Neural cell (in vitro differentiated cells): Measurements from ENCODE around the gene CD80. TPM values are rescaled to one million over a fixed set of nuclear protein-coding genes. Genes with fewer than 3 reads are reported as not detected.

Experiments used
- H2AFZ ChIP-seq: fragments of 200-600, 300-800 bp; sonication (generic), shearing (Covaris generic); 2 replicates; pipeline ENCODE4 v1.6.0; 2014; ENCODE audit warnings: low read depth, mild to moderate bottlenecking, antibody characterized with exemption, low read length, moderate library complexity
- H3F3A ChIP-seq: fragments of 200-600 bp; shearing (Covaris generic); 2 replicates; pipeline ENCODE4 v1.6.1; 2016; ENCODE audit warnings: mild to moderate bottlenecking, moderate library complexity, mixed read lengths, antibody characterized with exemption, low read length; ENCODE audit not compliant: insufficient read depth, poor library complexity, severe bottlenecking
- H3K27ac ChIP-seq: fragments of 200-600, 300-800 bp; sonication (generic), shearing (Covaris generic); 2 replicates; pipeline ENCODE4 v1.5.1; 2014; ENCODE audit warnings: mild to moderate bottlenecking, low read length, moderate library complexity
- H3K27me3 ChIP-seq: fragments of 300-800, 200-600 bp; sonication (generic), shearing (Covaris generic); 2 replicates; pipeline ENCODE4 v1.6.0; 2014; ENCODE audit warnings: mild to moderate bottlenecking, low read depth, low read length, moderate library complexity; ENCODE audit not compliant: insufficient read depth
- H3K36me3 ChIP-seq: fragments of 300-800, 200-600 bp; sonication (generic), shearing (Covaris generic); 2 replicates; pipeline ENCODE4 v1.5.1; 2014; ENCODE audit warnings: mild to moderate bottlenecking, antibody characterized with exemption, low read length, moderate library complexity; ENCODE audit not compliant: insufficient read depth
- H3K4me2 ChIP-seq: fragments of 300-800, 200-600 bp; sonication (generic), shearing (Covaris generic); 2 replicates; pipeline ENCODE4 v1.6.0; 2014; ENCODE audit warnings: mild to moderate bottlenecking, low read length
- H3K4me3 ChIP-seq: fragments of 300-800, 200-600 bp; sonication (generic), shearing (Covaris generic); 2 replicates; pipeline ENCODE4 v1.5.1; 2014; ENCODE audit warnings: mild to moderate bottlenecking, low read length, moderate library complexity
- H3K79me2 ChIP-seq: fragments of 200-600 bp; shearing (Covaris generic); replicated peaks from 2 replicates; pipeline ENCODE4 v1.6.0; 2014; ENCODE audit warnings: mild to moderate bottlenecking, low read length, moderate library complexity; ENCODE audit not compliant: insufficient read depth
- H3K9ac ChIP-seq: fragments of 300-800, 200-600 bp; sonication (generic), shearing (Covaris generic); 2 replicates; pipeline ENCODE4 v1.6.1; 2016; ENCODE audit warnings: mild to moderate bottlenecking, low read length, mixed read lengths
- H3K9me2 ChIP-seq: fragments of 200-600 bp; shearing (Covaris generic); 2 replicates; pipeline ENCODE4 v1.6.1; 2016; ENCODE audit warnings: mild to moderate bottlenecking, low read length, mixed read lengths; ENCODE audit not compliant: insufficient read depth
- H3K9me3 ChIP-seq: fragments of 200-600, 300-800 bp; sonication (generic), shearing (Covaris generic); 2 replicates; pipeline ENCODE4 v1.6.1; 2016; ENCODE audit warnings: mild to moderate bottlenecking, mixed run types, low read length, moderate library complexity, mixed read lengths
- H4K20me1 ChIP-seq: fragments of 200-600 bp; shearing (Covaris generic); 2 replicates; pipeline ENCODE4 v1.6.1; 2016; ENCODE audit warnings: mild to moderate bottlenecking, mixed run types; ENCODE audit not compliant: insufficient read depth
- EP300 ChIP-seq: fragments of 450-650 bp; conservative IDR thresholded peaks from 2 replicates; pipeline ENCODE4 v1.6.1; 2014; ENCODE audit warnings: antibody characterized with exemption, mild to moderate bottlenecking, moderate library complexity; ENCODE audit not compliant: poor library complexity, severe bottlenecking
- EZH2 ChIP-seq: fragments of 200-600, 300-800 bp; shearing (Covaris generic), sonication (generic); IDR thresholded peaks from 2 replicates; pipeline ENCODE4 v1.6.1; 2014; ENCODE audit warnings: antibody characterized with exemption, low read length, borderline replicate concordance, mild to moderate bottlenecking; ENCODE audit not compliant: insufficient read depth, poor library complexity, severe bottlenecking
- MXI1 ChIP-seq: fragments of 450-650 bp; conservative IDR thresholded peaks from 2 replicates; pipeline ENCODE4 v1.6.1; 2014; ENCODE audit warnings: antibody characterized with exemption, mild to moderate bottlenecking; ENCODE audit not compliant: poor library complexity, severe bottlenecking
- POLR2AphosphoS5 ChIP-seq: IDR thresholded peaks from 2 replicates; pipeline ENCODE4 v1.6.1; 2012
- RAD21 ChIP-seq: fragments of 450-650 bp; conservative IDR thresholded peaks from 2 replicates; pipeline ENCODE4 v1.6.1; 2014; ENCODE audit warnings: antibody characterized with exemption, mild to moderate bottlenecking, moderate library complexity
- SMC3 ChIP-seq: fragments of 450-650 bp; conservative IDR thresholded peaks from 2 replicates; pipeline ENCODE4 v1.6.1; 2014; ENCODE audit warnings: antibody characterized with exemption, mild to moderate bottlenecking, moderate library complexity; ENCODE audit not compliant: poor library complexity
- TAF1 ChIP-seq: IDR thresholded peaks from 2 replicates; pipeline ENCODE4 v1.6.1; 2012; ENCODE audit warnings: low read depth
- polyA plus RNA-seq: library from polyadenylated mRNA; depleted of rRNA; stranded (reverse); fragments of >200 nt; gene quantifications from 2 replicates; pipeline ENCODE4 v1.2.3, GENCODE V29; 2014
- TF ChIP-seq, protein P1 (sequence below): fragments of 450-650 bp; IDR thresholded peaks from 2 replicates; pipeline ENCODE4 v1.5.1; 2014; ENCODE audit warnings: antibody characterized with exemption, mild to moderate bottlenecking, moderate library complexity; ENCODE audit not compliant: poor library complexity, severe bottlenecking
- TF ChIP-seq, protein P2 (sequence below): IDR thresholded peaks from 2 replicates; pipeline ENCODE4 v1.6.1; 2012; ENCODE audit warnings: borderline replicate concordance

The CD80 gene
- polyA plus RNA-seq, 1 donor from 2014 or later = not detected

- Histone ChIP-seq H3K36me3 (no peaks in the 10 kb centered on the region), H3K4me3 (no peak overlapping the region), H3K79me2 (no peaks in the 10 kb centered on the region), H3F3A (no peaks in the 10 kb centered on the region), H3K9me3 (no peaks in the 10 kb centered on the region), H2AFZ (no peak overlapping the region), H3K9ac (no peak overlapping the region), H3K27ac (no peak overlapping the region), H3K4me2 (no peak overlapping the region), H4K20me1 (no peaks in the 10 kb centered on the region), H3K27me3 (no peaks in the 10 kb centered on the region), H3K9me2 (no peaks in the 10 kb centered on the region)
- TF ChIP-seq TAF1 = no peak
- TF ChIP-seq EZH2 = no peak
- no peak for TF ChIP-seq MXI1
- TF ChIP-seq SMC3 = no peak
- TF ChIP-seq, protein P1, sequence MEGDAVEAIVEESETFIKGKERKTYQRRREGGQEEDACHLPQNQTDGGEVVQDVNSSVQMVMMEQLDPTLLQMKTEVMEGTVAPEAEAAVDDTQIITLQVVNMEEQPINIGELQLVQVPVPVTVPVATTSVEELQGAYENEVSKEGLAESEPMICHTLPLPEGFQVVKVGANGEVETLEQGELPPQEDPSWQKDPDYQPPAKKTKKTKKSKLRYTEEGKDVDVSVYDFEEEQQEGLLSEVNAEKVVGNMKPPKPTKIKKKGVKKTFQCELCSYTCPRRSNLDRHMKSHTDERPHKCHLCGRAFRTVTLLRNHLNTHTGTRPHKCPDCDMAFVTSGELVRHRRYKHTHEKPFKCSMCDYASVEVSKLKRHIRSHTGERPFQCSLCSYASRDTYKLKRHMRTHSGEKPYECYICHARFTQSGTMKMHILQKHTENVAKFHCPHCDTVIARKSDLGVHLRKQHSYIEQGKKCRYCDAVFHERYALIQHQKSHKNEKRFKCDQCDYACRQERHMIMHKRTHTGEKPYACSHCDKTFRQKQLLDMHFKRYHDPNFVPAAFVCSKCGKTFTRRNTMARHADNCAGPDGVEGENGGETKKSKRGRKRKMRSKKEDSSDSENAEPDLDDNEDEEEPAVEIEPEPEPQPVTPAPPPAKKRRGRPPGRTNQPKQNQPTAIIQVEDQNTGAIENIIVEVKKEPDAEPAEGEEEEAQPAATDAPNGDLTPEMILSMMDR = no peak
- TF ChIP-seq POLR2AphosphoS5 = no peak
- TF ChIP-seq EP300 = no peak
- no peak for TF ChIP-seq RAD21
- TF ChIP-seq, protein P2, sequence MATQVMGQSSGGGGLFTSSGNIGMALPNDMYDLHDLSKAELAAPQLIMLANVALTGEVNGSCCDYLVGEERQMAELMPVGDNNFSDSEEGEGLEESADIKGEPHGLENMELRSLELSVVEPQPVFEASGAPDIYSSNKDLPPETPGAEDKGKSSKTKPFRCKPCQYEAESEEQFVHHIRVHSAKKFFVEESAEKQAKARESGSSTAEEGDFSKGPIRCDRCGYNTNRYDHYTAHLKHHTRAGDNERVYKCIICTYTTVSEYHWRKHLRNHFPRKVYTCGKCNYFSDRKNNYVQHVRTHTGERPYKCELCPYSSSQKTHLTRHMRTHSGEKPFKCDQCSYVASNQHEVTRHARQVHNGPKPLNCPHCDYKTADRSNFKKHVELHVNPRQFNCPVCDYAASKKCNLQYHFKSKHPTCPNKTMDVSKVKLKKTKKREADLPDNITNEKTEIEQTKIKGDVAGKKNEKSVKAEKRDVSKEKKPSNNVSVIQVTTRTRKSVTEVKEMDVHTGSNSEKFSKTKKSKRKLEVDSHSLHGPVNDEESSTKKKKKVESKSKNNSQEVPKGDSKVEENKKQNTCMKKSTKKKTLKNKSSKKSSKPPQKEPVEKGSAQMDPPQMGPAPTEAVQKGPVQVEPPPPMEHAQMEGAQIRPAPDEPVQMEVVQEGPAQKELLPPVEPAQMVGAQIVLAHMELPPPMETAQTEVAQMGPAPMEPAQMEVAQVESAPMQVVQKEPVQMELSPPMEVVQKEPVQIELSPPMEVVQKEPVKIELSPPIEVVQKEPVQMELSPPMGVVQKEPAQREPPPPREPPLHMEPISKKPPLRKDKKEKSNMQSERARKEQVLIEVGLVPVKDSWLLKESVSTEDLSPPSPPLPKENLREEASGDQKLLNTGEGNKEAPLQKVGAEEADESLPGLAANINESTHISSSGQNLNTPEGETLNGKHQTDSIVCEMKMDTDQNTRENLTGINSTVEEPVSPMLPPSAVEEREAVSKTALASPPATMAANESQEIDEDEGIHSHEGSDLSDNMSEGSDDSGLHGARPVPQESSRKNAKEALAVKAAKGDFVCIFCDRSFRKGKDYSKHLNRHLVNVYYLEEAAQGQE = no peak
Observed at GRCh38 chr3:119571688-119572087, 12.3 kb upstream of the CD80 start.

GRCh38 chr3:119571230-119571629 lies 11.8 kb upstream of the CD80 start:
- Histone ChIP-seq H3K9me2 (no peaks in the 10 kb centered on the region), H3K9me3 (no peaks in the 10 kb centered on the region), H3K27me3 (no peaks in the 10 kb centered on the region), H3F3A (no peaks in the 10 kb centered on the region), H4K20me1 (no peaks in the 10 kb centered on the region), H3K36me3 (no peaks in the 10 kb centered on the region), H3K27ac (no peak overlapping the region), H2AFZ (no peak overlapping the region), H3K9ac (no peak overlapping the region), H3K4me2 (no peak overlapping the region), H3K4me3 (no peak overlapping the region), H3K79me2 (no peaks in the 10 kb centered on the region)
- TF ChIP-seq TAF1 = no peak
- no peak for TF ChIP-seq POLR2AphosphoS5
- TF ChIP-seq, protein P1 = no peak
- TF ChIP-seq, protein P2 = no peak
- no peak for TF ChIP-seq EP300
- TF ChIP-seq MXI1 = no peak
- TF ChIP-seq RAD21 = no peak
- no peak for TF ChIP-seq SMC3
- TF ChIP-seq EZH2 = no peak
